ENCODE measurements around the gene TMEM91.

TMEM91 gene

GRCh38 chr19:41425174-41426115 lies 49.1 kb downstream of the TMEM91 start:
- Histone ChIP-seq H3K36me3 (ENCODE audit: insufficient read depth, low read length) (no peaks in the 10 kb centered on the region), H3K9me3 (ENCODE audit: low read depth, low read length) (no peaks in the 10 kb centered on the region), H3K27ac (no peak overlapping the region), H3K9ac (ENCODE audit: insufficient read length) (no peak overlapping the region), H3K4me3 (no peak overlapping the region)
- TF ChIP-seq POLR2AphosphoS5 (IDR thresholded peaks at IDR 0.05; ENCODE audit: borderline replicate concordance, low read depth, low read length) (no peak), EZH2 (IDR thresholded peaks at IDR 0.05) (no peak), FOXP2 (optimal IDR thresholded peaks at IDR 0.05; ENCODE audit: control extremely low read depth, extremely low read length, insufficient read depth) (no peak)
- no peak for DNase-seq (ENCODE audit: low read depth, low spot score)

DNA sequence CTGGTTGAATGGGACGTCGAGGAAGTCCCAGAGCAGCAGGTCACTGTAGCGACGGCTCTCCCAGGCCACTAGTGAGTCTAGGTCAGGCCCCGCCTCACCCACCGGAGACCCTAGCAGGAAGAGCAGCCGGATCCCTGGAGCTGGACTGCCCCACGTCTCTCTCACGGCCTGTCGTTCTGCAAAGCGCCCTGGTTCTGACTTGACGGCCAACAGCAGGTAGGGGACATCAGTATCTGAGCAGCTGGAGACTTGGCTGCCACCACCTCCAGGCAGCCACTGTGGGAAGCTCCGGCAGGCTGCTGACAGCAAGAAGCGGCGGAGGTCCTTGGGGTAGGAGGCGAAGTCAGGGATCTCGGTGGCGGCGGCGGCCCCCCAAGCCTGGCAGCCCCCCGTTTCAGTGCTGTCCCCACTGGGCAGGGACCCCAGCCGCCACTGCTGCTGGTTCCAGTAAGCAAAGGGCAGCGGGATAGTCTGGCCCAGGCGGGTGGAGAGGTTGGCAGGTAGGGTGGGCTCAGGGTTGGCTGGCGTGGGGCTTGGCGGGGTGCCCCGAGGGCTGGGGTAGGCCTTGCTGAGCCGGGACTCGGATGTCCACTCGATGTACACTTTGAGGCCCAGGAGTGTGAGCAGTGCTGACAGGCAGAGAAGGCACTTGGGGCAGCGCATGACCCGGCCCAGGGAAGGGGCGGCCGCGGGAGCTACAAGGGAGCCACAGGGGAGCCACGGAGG lies 49.9 kb downstream of the TMEM91 start:
- DNase-seq (ENCODE audit: low read depth, low spot score): no peak
- TF ChIP-seq EZH2 (IDR thresholded peaks at IDR 0.05): no peak
- no peak for TF ChIP-seq FOXP2 (optimal IDR thresholded peaks at IDR 0.05; ENCODE audit: control extremely low read depth, extremely low read length, insufficient read depth)
- no peak for TF ChIP-seq POLR2AphosphoS5 (IDR thresholded peaks at IDR 0.05; ENCODE audit: borderline replicate concordance, low read depth, low read length)
- Histone ChIP-seq H3K4me3 (no peak overlapping the region), H3K27ac (no peak overlapping the region), H3K9me3 (ENCODE audit: low read depth, low read length) (no peaks in the 10 kb centered on the region), H3K36me3 (ENCODE audit: insufficient read depth, low read length) (peaks cover 5% of the 10 kb centered on the region; the same call in 1 of the 2 replicates), H3K9ac (ENCODE audit: insufficient read length) (no peak overlapping the region)

GRCh38 chr19:41426952-41427646 lies 50.8 kb downstream of the TMEM91 start, which contains the start of gene B3GNT8:
Gene B3GNT8 (minus strand): TSS chr19:41427374. CDS start chr19:41426778, 596 bp downstream.
- Histone ChIP-seq H3K4me3 (peak within 1 kb of the TSS; percentile 49), H3K27ac (no peak within 1 kb of the TSS), H3K9ac (ENCODE audit: insufficient read length) (peak within 1 kb of the TSS; percentile 53), H3K9me3 (ENCODE audit: low read depth, low read length) (no peaks in the 10 kb centered on the region), H3K36me3 (ENCODE audit: insufficient read depth, low read length) (peaks cover 11% of the 10 kb centered on the region; the same call in 1 of the 2 replicates)
- no peak for DNase-seq (ENCODE audit: low read depth, low spot score)
- TF ChIP-seq POLR2AphosphoS5 (IDR thresholded peaks at IDR 0.05; ENCODE audit: borderline replicate concordance, low read depth, low read length) (0 out of 2 replicates have a peak, but pooled peaks have one; percentile 35), EZH2 (IDR thresholded peaks at IDR 0.05) (no peak), FOXP2 (optimal IDR thresholded peaks at IDR 0.05; ENCODE audit: control extremely low read depth, extremely low read length, insufficient read depth) (no peak)

- peak overlapping the region; percentile 49 for H3K4me3 ChIP-seq
- no peaks in the 10 kb centered on the region for H3K9me3 ChIP-seq (ENCODE audit: low read depth, low read length)
- H3K27ac ChIP-seq: 0 out of 2 replicates have a peak overlapping the region, but pooled peaks have one; percentile 15
- peaks cover 19% of the 10 kb centered on the region; the same call in 1 of the 2 replicates for H3K36me3 ChIP-seq (ENCODE audit: insufficient read depth, low read length)
- TF ChIP-seq EZH2 (IDR thresholded peaks at IDR 0.05) (no peak), FOXP2 (optimal IDR thresholded peaks at IDR 0.05; ENCODE audit: control extremely low read depth, extremely low read length, insufficient read depth) (no peak), POLR2AphosphoS5 (IDR thresholded peaks at IDR 0.05; ENCODE audit: borderline replicate concordance, low read depth, low read length) (no peak)
- H3K9ac ChIP-seq (ENCODE audit: insufficient read length): no peak overlapping the region
- no peak for DNase-seq (ENCODE audit: low read depth, low spot score)
These were observed 51.5 kb downstream of the TMEM91 start for GRCh38 chr19:41427647-41428480.

- TF ChIP-seq POLR2AphosphoS5 (IDR thresholded peaks at IDR 0.05; ENCODE audit: borderline replicate concordance, low read depth, low read length): no peak
- TF ChIP-seq FOXP2 (optimal IDR thresholded peaks at IDR 0.05; ENCODE audit: control extremely low read depth, extremely low read length, insufficient read depth): no peak
- no peak for TF ChIP-seq EZH2 (IDR thresholded peaks at IDR 0.05)
- Histone ChIP-seq H3K9ac (ENCODE audit: insufficient read length) (no peak overlapping the region), H3K36me3 (ENCODE audit: insufficient read depth, low read length) (peaks cover 25% of the 10 kb centered on the region; the same call in 1 of the 2 replicates), H3K27ac (peak overlapping the region; percentile 15; the same call in 1 of the 2 replicates), H3K9me3 (ENCODE audit: low read depth, low read length) (no peaks in the 10 kb centered on the region), H3K4me3 (peak overlapping the region; percentile 49)
- no peak for DNase-seq (ENCODE audit: low read depth, low spot score)
These were observed 52.1 kb downstream of the TMEM91 start for GRCh38 chr19:41428481-41428859.

- Histone ChIP-seq H3K27ac (0 out of 2 replicates have a peak overlapping the region, but pooled peaks have one; percentile 42), H3K9ac (ENCODE audit: insufficient read length) (no peak overlapping the region)
These were observed 54.6 kb downstream of the TMEM91 start for GRCh38 chr19:41430922-41431321.

More at GRCh38 chr19:41430922-41431321, 54.6 kb downstream of the TMEM91 start:
- no peak for TF ChIP-seq EZH2 (IDR thresholded peaks at IDR 0.05)
- no peak for TF ChIP-seq POLR2AphosphoS5 (IDR thresholded peaks at IDR 0.05; ENCODE audit: borderline replicate concordance, low read depth, low read length)
- no peak for TF ChIP-seq FOXP2 (optimal IDR thresholded peaks at IDR 0.05; ENCODE audit: control extremely low read depth, extremely low read length, insufficient read depth)
- no peak overlapping the region for H3K4me3 ChIP-seq
- DNase-seq (ENCODE audit: low read depth, low spot score): no peak
- H3K36me3 ChIP-seq (ENCODE audit: insufficient read depth, low read length): peaks cover 25% of the 10 kb centered on the region; the same call in 1 of the 2 replicates
- H3K9me3 ChIP-seq (ENCODE audit: low read depth, low read length): no peaks in the 10 kb centered on the region
